ENCODE results near the gene PRRG2.

DNA sequence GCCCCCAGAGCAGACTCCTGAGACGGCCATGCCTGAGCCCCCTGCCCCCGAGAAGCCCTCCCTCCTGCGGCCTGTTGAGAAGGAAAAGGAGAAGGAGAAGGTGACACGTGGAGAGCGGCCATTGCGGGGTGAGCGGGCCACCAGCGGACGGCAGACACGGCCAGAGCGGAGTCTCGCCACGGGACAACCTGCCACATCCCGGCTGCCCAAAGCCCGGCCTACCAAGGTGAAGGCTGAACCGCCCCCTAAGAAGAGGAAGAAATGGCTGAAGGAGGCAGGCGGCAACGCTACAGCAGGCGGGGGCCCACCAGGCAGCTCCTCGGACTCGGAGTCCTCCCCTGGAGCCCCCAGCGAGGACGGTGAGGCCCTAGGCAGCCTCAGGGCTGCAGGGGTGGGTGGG lies 34.7 kb downstream of the PRRG2 start:
- TF ChIP-seq, protein P1, sequence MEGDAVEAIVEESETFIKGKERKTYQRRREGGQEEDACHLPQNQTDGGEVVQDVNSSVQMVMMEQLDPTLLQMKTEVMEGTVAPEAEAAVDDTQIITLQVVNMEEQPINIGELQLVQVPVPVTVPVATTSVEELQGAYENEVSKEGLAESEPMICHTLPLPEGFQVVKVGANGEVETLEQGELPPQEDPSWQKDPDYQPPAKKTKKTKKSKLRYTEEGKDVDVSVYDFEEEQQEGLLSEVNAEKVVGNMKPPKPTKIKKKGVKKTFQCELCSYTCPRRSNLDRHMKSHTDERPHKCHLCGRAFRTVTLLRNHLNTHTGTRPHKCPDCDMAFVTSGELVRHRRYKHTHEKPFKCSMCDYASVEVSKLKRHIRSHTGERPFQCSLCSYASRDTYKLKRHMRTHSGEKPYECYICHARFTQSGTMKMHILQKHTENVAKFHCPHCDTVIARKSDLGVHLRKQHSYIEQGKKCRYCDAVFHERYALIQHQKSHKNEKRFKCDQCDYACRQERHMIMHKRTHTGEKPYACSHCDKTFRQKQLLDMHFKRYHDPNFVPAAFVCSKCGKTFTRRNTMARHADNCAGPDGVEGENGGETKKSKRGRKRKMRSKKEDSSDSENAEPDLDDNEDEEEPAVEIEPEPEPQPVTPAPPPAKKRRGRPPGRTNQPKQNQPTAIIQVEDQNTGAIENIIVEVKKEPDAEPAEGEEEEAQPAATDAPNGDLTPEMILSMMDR (IDR thresholded peaks at IDR 0.05) = no peak
- no peak for TF ChIP-seq POLR2AphosphoS5 (IDR thresholded peaks at IDR 0.05; ENCODE audit: low read depth, low read length)
